Renal pelvis (tissue), 12 donors: Measurements from ENCODE around the gene PCMTD2. TPM values are rescaled to one million over a fixed set of nuclear protein-coding genes. Genes with fewer than 3 reads are reported as not detected.
A peak's percentile ranks its signal among the peaks of the same experiment; 100 is the strongest.

ENCODE experiments used
- DNase-seq: peaks from one replicate; pipeline ENCODE4 v3.0.0-alpha.2; 2013
- long read RNA-seq, 16 experiments: transcript quantifications; one replicate each; lab custom pipeline, GENCODE V29; 2026
- polyA plus RNA-seq, 3 donors: library from polyadenylated mRNA; unstranded; fragments of 120-200 nt; gene quantifications; one replicate each; pipeline ENCODE4 v1.2.1, GENCODE V29; 2013; ENCODE audit not compliant: insufficient read length in 3 of 3

Gene PCMTD2
- 100 to 1,000 TPM; 120 to 217 (median 197) TPM for polyA plus RNA-seq
- long read RNA-seq, donor 1, transcript PCMTD2-203 (6 exons, 3,843 nt), result major isoform, 18 of 22 reads
- long read RNA-seq, donor 1, partial matches to known transcripts, result 0 of 22 reads
- long read RNA-seq, donor 1, other reads (novel, unspliced or antisense), result 0 of 22 reads
- long read RNA-seq, donor 2, transcript PCMTD2-203 (6 exons, 3,843 nt), result major isoform, 26 of 38 reads
- long read RNA-seq, donor 2, partial matches to known transcripts, result 11 of 38 reads
- long read RNA-seq, donor 2, other reads (novel, unspliced or antisense), result 0 of 38 reads
- long read RNA-seq, donor 3, transcript PCMTD2-203 (6 exons, 3,843 nt), result major isoform, 15 of 17 reads
- long read RNA-seq, donor 3, partial matches to known transcripts, result 0 of 17 reads
- long read RNA-seq, donor 3, other reads (novel, unspliced or antisense), result 0 of 17 reads
- long read RNA-seq, donor 4, transcript PCMTD2-203 (6 exons, 3,843 nt), result major isoform, 18 of 25 reads
- long read RNA-seq, donor 4, partial matches to known transcripts, result 6 of 25 reads
- long read RNA-seq, donor 4, other reads (novel, unspliced or antisense), result 0 of 25 reads
- long read RNA-seq, donor 5, transcript PCMTD2-203 (6 exons, 3,843 nt), result major isoform, 17 of 17 reads
- long read RNA-seq, donor 5, partial matches to known transcripts, result 0 of 17 reads
- long read RNA-seq, donor 5, other reads (novel, unspliced or antisense), result 0 of 17 reads
- long read RNA-seq, donor 6, transcript PCMTD2-203 (6 exons, 3,843 nt), result major isoform, 26 of 46 reads
- long read RNA-seq, donor 6, partial matches to known transcripts, result 17 of 46 reads
- long read RNA-seq, donor 6, other reads (novel, unspliced or antisense), result 0 of 46 reads
- long read RNA-seq, donor 7, transcript PCMTD2-203 (6 exons, 3,843 nt), result major isoform, 22 of 30 reads
- long read RNA-seq, donor 7, partial matches to known transcripts, result 7 of 30 reads
- long read RNA-seq, donor 7, other reads (novel, unspliced or antisense), result 0 of 30 reads
- long read RNA-seq, donor 8, transcript PCMTD2-203 (6 exons, 3,843 nt), result major isoform, 12 of 14 reads
- long read RNA-seq, donor 8, partial matches to known transcripts, result 0 of 14 reads
- long read RNA-seq, donor 8, other reads (novel, unspliced or antisense), result 0 of 14 reads
- long read RNA-seq, donor 9, transcript PCMTD2-203 (6 exons, 3,843 nt), result major isoform, 36 of 39 reads
- long read RNA-seq, donor 9, partial matches to known transcripts, result 0 of 39 reads
- long read RNA-seq, donor 9, other reads (novel, unspliced or antisense), result 0 of 39 reads
- long read RNA-seq, donor 10, transcript PCMTD2-203 (6 exons, 3,843 nt), result major isoform, 29 of 42 reads
- long read RNA-seq, donor 10, partial matches to known transcripts, result 7 of 42 reads
- long read RNA-seq, donor 10, other reads (novel, unspliced or antisense), result 0 of 42 reads
- long read RNA-seq, donor 11, transcript PCMTD2-203 (6 exons, 3,843 nt), result major isoform, 14 of 72 reads
- long read RNA-seq, donor 11, partial matches to known transcripts, result 54 of 72 reads
- long read RNA-seq, donor 11, other reads (novel, unspliced or antisense), result 0 of 72 reads
- long read RNA-seq, donor 12, transcript PCMTD2-203 (6 exons, 3,843 nt), result major isoform, 24 of 39 reads
- long read RNA-seq, donor 12, partial matches to known transcripts, result 12 of 39 reads
- long read RNA-seq, donor 12, other reads (novel, unspliced or antisense), result 0 of 39 reads
- long read RNA-seq, donor 13, transcript PCMTD2-203 (6 exons, 3,843 nt), result major isoform, 6 of 105 reads
- long read RNA-seq, donor 13, partial matches to known transcripts, result 99 of 105 reads
- long read RNA-seq, donor 13, other reads (novel, unspliced or antisense), result 0 of 105 reads
- long read RNA-seq, donor 14, transcript PCMTD2-203 (6 exons, 3,843 nt), result major isoform, 50 of 61 reads
- long read RNA-seq, donor 14, partial matches to known transcripts, result 8 of 61 reads
- long read RNA-seq, donor 14, other reads (novel, unspliced or antisense), result 0 of 61 reads
- long read RNA-seq, donor 15, transcript PCMTD2-203 (6 exons, 3,843 nt), result major isoform, 30 of 31 reads
- long read RNA-seq, donor 15, partial matches to known transcripts, result 0 of 31 reads
- long read RNA-seq, donor 15, other reads (novel, unspliced or antisense), result 0 of 31 reads
- long read RNA-seq, donor 16, transcript PCMTD2-203 (6 exons, 3,843 nt), result major isoform, 25 of 35 reads
- long read RNA-seq, donor 16, partial matches to known transcripts, result 7 of 35 reads
- long read RNA-seq, donor 16, other reads (novel, unspliced or antisense), result 0 of 35 reads

- DNase-seq, result peak; percentile 86
These were observed at the start of gene PCMTD2 for GRCh38 chr20:64255361-64256281. TSS of gene PCMTD2 (plus strand) at chr20:64255748. CDS start at chr20:64259966, 4,218 bp downstream.

GRCh38 chr20:64206614-64207013 lies 48.9 kb upstream of the PCMTD2 start:
- DNase-seq, result no peak

DNA sequence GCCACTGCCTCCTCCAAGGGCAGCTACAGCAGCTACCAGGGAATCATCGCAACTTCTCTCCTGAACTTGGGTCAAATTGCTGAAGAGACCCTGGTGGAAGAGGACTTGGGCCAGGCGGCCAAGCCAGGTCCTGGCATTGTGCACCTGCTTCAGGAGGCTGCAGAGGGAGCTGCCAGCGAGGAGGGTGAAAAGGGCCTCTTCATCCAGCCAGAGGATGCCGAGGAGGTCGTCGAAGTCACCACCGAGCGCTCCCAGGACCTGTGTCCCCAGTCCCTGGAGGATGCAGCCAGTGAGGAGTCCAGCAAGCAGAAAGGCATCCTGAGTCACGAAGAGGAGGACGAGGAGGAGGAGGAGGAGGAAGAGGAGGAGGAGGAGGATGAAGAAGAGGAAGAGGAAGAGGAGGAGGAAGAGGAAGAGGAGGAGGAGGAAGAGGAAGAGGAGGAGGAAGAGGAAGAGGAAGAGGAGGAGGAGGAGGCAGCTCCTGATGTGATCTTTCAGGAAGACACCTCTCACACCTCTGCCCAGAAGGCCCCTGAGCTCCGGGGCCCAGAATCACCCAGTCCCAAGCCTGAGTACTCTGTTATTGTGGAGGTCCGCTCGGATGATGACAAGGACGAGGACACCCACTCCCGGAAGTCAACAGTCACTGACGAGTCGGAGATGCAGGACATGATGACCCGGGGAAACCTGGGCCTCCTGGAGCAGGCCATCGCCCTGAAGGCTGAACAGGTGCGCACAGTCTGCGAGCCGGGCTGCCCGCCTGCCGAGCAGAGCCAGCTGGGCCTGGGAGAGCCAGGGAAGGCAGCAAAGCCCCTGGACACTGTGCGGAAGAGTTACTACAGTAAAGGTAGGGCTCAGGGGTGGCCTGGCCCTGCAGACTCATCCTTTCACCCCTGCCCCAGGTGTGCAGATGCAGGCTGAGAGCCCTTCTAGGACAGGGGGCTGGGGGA lies 47.6 kb upstream of the PCMTD2 start:
- no peak for DNase-seq

GRCh38 chr20:64209148-64209547 lies 46.4 kb upstream of the PCMTD2 start:
- no peak for DNase-seq

DNA sequence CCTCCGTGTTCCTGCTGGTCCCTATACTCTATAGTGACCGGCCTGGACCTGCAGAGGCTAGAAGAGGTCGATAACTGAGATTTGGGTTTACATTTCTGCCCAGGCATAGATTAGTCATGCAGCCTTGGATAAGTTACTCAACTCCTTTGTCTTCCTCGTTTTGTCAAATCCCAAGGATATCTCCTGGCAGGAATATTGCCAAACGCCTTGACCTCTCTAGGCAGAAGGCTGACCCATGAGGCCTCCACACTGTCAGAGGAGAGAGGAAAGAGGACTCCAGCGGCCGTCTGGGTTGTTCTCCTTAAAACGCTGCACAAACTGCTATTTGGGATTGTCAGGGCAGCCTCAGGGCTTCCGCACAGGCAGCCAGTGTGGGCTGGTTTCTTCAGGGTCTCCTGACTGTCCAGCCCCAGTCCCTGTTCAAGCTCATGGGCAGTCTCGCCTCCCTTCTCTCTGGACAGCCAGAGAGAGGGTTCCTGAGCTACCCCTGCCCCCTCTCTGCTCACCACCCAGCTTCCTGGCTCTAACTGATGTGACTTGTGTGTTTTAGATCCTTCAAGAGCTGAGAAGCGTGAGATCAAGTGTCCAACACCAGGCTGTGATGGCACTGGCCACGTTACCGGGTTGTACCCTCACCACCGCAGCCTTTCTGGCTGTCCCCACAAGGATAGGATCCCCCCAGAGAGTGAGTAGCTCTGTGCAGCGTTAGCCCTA lies 44.7 kb upstream of the PCMTD2 start:
- no peak for DNase-seq

- DNase-seq, result no peak
These were observed 43.5 kb upstream of the PCMTD2 start for GRCh38 chr20:64211874-64212658.

GRCh38 chr20:64212755-64213154 lies 42.8 kb upstream of the PCMTD2 start:
- no peak for DNase-seq

GRCh38 chr20:64214113-64214512 lies 41.4 kb upstream of the PCMTD2 start:
- DNase-seq, result no peak

- no peak for DNase-seq
These were observed 40.6 kb upstream of the PCMTD2 start for GRCh38 chr20:64214952-64215351.

DNA sequence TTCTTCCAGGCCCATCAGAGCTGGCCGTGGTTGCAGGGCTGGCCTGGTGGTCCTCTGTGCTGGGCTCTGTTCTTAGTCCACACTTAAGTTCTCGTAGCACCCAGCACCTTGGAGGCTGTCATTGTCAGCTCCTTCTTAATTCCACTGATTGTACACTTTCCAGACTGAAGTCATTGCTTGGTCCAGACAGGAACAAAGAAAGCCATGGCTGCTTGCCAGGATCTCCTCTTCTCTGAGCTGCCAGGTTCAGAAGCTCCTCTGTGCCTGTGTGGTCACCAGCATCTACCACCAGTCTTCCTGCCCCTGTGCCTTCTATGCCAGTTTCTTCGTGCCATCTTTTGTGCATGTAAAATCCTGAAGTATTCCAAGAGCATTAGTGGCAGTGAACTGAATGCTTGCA lies 39.5 kb upstream of the PCMTD2 start:
- DNase-seq, result no peak

GRCh38 chr20:64216910-64217309 lies 38.6 kb upstream of the PCMTD2 start:
- DNase-seq, result no peak

DNA sequence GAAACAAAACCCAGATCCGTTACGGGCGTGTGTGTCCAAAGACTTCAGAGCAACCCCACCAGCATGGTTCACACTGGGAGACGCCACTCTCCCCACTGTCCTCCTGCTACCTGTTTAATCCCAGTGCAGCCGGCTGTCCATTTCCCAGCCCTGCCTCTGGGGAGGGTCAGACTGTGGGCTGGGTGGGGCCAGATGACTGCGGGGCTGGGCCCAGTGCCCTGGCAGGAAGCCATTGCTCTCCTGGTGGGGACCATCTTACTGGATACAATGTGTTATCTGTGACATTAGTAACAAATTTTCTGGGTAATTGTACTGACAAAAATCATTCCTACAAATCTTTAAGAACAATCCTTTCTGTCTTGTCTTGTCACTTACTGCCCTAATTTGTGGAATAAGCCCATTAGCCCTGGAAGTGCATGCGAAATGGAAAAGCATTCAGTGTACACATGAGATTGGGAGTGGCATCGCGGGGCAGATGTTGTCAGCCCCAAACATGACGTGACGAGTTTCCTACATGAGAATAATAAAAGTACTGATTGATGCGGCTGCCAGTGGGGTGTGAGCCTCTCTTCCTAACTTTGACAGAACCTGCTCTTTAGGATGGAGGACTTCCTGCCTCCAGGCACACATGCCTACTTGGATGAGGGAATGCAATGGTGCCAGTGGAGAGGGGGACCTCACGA lies 37.9 kb upstream of the PCMTD2 start:
- no peak for DNase-seq

GRCh38 chr20:64219202-64219601 lies 36.3 kb upstream of the PCMTD2 start:
- DNase-seq, result no peak

- no peak for DNase-seq
These were observed 35.8 kb upstream of the PCMTD2 start for GRCh38 chr20:64219730-64220129.

DNA sequence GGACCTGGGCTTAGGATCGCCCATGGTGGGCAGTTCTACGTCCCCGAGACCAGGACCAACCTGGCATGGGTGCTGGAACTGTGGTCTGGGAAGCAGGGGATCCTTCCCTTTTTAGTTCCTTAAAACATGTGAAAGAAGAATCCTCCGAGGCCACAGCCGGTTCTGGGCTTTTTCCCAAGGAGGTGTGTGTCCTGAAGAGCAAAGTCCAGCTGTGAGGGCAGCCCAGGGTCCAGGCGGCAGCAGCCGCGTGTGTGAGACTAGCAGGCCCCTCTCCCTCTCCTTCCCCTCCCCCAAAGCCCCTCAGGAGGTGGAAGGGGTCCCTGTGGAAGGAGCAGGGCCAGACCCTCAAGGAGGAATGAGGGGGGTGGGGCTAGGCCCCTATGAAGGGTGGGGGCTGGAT lies 35.1 kb upstream of the PCMTD2 start:
- no peak for DNase-seq
